HG03196 (cell line): ENCODE data around the gene HACL1.
"Not testable (repeated sequence)": the region's sequence is repeated elsewhere in the genome, so short reads cannot be mapped to it uniquely, and the experiment has no call there.

Experiments
- ATAC-seq: cut with Tn5 transposase; IDR thresholded peaks from one replicate; pipeline ENCODE4 v1.9.1; 2021; ENCODE audit not compliant: unreplicated experiment

The HACL1 gene

DNA sequence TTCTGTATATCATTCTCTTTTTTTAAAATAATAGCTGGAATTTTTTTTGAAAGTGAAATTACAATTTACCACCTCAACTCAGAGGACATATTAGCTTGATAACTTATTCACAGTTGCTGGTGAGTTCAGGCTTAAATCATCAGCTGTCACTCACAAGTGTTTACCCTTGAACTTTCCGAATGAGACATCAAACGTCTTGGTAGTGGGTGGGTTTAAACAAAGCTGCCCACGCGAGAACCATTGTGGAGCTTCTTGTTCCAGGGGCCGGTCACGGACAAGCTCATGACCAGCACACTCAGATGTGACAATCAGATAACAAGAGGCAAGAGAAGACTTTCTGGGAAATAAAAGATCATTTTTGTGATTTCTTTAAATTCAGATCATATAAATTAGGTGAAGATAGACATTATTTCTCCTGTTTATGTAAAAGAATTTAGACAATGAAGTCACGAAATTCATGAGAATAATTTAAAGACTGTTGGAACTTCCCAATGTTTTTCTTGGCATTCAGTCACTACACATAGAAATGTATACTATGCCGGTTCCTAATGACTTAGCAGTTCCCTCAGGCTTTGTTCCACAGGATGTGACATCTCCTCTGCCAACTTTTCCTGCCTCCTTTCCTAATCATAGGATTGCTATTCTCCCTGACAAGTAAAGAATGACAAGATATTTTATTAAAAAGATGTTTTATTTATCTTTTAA lies 29.4 kb upstream of the HACL1 start:
- ATAC-seq: no peak

DNA sequence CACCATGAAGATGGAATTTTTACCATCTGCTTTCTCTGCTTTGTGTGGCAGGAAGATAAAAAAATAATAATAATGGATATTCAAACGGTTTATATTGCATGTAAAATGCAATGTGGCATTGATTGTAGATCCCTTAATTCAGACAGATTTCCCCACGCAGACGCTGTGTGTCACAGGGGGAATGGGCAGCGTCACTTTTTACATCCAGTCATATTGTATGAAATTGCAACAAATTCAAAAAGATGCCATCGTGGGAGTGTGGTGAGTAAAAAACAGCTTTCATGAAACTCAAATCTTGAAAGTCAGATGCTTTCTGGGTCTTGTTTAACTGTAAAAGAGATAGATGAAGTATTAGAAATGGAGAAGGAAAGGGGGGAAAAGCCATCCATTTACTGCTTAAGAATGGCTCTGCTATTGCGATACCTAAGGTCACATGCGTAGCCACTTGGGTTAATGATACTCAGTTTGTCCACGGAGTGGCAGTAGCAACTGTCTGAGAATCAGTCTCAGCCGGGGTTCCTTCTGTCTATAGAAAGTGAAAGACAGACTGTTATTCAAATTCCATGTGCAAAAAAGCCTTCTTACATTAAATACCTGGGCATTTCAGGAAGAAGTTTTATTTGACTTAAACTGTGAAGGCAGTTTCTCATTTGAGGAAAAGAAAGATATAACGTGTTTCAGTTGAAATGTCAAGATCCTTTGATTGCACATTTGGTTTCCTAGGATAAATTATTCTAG lies 28.7 kb upstream of the HACL1 start:
- ATAC-seq: peak; percentile 95

DNA sequence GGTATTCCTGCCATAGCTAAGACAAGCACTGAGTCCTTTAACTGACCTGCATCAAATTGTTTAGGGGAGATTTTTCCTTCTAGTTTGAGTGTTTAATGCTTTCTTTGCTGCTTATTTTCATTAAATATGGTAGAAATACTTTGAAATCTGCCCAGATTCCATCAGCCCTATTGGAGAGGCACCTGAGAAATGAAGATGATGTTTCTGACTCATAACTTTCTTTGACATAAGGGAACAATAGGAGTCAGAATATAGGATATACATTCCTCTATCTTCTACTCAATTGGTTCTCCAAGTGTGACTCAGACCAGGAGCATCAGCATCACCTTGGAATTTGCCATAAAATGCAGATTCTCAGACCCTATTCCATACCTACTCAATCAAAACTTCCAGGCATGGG lies 27.6 kb upstream of the HACL1 start:
- no peak for ATAC-seq

GRCh38 chr3:15623535-15624440 lies 22.4 kb upstream of the HACL1 start:
- no peak for ATAC-seq

GRCh38 chr3:15619659-15620464 lies 18.5 kb upstream of the HACL1 start:
- ATAC-seq: not testable (repeated sequence)

- no peak for ATAC-seq
Observed at GRCh38 chr3:15616053-15616452, 14.7 kb upstream of the HACL1 start.

GRCh38 chr3:15614958-15615357 lies 13.6 kb upstream of the HACL1 start:
- no peak for ATAC-seq

DNA sequence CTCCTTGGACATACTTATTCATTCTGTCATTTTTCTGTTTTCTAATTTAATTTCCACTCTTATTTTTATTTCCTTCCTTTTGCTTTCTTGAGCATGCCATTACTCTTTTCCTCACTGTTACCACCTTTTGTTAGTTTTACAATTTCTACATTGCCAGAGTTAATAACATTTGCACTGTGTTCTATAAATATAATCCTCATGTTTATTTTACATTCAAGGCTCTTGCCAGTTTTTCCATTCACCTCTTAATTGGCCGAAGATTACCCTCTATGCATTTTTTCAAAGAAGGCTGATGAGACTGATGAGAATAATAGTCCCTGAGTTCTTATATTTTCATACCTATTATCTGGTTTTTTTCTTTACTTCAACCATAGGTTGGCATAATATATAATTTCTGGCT lies 10.6 kb upstream of the HACL1 start:
- no peak for ATAC-seq

DNA sequence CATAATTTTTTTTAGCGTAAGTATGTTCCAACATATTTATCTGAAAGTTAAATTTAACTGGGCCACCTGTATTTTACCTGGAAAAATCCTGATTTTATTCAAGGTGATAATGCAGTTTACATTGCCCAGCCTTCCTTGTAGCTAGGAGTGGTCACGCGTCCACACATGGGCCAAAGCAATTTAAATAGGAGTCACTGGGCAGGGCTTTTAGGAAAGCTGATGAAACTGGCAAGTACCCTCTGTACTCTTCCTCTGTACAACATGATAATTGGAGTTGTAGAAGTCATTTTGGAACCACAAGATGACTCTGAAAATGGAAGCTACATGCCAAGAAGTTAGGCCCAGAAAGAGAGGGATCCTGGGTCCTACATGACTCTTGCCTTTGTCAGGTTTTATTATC lies 9.6 kb upstream of the HACL1 start:
- ATAC-seq: no peak

- no peak for ATAC-seq
Observed at GRCh38 chr3:15610082-15610759, 8.9 kb upstream of the HACL1 start.

DNA sequence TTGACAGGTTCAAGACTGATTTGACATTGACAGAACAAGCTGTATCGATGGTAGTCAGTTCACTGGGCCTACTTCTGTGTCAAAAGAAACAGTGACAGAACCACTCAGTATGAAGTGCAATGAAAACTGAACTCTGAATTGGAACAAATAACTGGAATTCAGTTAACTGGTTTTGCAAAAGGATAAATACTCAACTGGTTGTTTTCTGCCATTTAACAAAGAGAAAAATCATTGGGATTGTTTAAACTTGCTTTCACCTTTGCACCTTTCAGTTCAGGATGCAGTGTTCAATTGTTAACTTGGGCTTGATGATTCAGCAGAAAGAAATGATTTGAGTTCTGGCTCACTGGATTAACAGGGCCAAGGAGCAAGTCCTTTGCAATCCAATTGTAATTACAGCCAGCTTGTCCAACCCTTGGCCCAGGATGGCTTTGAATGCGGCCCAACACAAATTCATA lies 5.1 kb upstream of the HACL1 start:
- ATAC-seq: no peak

DNA sequence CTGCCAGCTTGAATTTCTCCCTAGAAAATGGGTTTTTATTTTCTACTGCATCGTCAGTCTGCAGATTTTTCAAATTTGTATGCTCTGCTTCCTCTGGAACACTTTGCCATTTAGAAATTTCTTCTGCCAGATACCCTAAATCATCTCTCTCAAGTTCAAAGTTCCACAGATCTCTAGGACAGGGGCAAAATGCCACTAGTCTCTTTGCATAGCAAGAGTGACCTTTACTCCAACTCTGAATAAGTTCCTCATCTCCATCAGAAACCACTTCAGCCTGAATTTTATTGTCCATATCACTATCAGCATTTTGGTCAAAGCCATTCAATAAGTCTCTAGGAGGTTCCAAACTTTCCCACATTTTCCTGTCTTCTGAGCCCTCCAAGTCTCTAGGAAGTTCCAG lies 3.2 kb upstream of the HACL1 start:
- ATAC-seq: not testable (repeated sequence)

DNA sequence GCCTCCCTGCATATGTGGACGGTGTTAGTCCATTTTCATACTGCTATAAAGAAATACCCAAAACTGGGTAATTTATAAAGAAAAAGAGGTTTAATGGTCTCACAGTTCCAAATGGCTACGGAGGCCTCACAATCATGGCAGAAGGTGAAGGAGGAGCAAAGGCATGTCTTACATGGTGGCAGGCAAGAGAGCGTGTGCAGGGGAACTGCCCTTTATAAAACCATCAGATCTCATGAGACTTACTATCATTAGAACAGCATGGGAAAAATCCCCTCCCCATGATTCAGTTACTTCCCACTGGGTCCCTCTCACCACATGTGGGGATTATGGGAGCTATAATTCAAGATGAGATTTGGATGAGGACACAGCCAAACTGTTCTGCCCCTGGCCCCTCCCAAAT lies 1.4 kb upstream of the HACL1 start:
- ATAC-seq: not testable (repeated sequence)

- peak; percentile 21 for ATAC-seq
Observed at GRCh38 chr3:15602146-15602536, 772 bp upstream of the HACL1 start.

- peak; percentile 16 for ATAC-seq
Observed at GRCh38 chr3:15601046-15601398, 347 bp downstream of the HACL1 start.

GRCh38 chr3:15595955-15596354 lies 5.4 kb downstream of the HACL1 start:
- ATAC-seq: no peak

- ATAC-seq: no peak
Observed at GRCh38 chr3:15592968-15593367, 8.4 kb downstream of the HACL1 start.

DNA sequence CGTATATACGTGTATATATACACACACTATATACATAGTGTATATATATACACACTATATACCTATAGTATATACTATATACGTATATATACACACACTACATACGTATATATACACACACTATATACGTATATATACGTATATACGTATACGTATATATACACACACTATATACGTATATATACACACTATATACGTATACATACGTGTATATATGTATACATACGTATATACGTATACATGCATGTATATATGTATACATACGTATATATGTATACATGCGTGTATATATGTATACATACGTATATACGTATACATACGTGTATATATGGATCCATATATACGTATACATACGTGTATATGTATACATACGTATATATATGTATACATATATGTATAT lies 9.4 kb downstream of the HACL1 start:
- ATAC-seq: no peak

- no peak for ATAC-seq
Observed at GRCh38 chr3:15591242-15591641, 10.1 kb downstream of the HACL1 start.

GRCh38 chr3:15585111-15585845 lies 16.1 kb downstream of the HACL1 start:
- no peak for ATAC-seq
